Measurements from ENCODE around the gene SLC39A7.

The SLC39A7 gene

DNA sequence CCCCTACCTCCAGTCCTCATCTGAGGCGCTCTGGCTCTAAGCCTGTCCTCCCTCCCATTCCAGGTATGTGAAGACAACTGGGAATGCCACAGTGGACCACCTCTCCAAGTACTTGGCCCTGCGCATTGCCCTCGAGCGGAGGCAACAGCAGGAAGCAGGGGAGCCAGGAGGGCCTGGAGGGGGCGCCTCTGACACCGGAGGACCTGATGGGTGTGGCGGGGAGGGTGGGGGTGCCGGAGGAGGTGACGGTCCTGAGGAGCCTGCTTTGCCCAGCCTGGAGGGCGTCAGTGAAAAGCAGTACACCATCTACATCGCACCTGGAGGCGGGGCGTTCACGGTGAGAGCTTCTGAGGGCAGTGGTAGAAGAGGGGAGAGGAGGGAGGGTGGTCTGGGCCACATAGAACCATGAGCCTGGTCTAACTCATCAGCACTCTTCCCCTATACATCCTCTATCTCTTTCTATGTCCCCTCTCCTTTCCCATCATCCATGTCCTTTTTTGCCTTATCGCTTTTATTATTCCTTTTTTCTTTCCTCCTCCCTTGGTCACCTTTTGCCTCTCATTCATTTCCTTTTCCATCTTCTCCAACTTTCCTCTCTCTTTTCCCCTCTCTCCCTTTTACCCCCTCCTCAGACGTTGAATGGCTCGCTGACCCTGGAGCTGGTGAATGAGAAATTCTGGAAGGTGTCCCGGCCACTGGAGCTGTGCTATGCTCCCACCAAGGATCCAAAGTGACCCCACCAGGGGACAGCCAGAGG is 11.2 kb downstream of the SLC39A7 start:
- Histone ChIP-seq H3K36me3 (ENCODE audit: control insufficient read depth in 1 of 2, insufficient read depth in 2 of 2, low read depth in 1 of 2, low read length in 2 of 2) (peaks cover 27 to 29% of the 10 kb centered on the region in 2 experiments), H3K27me3 (ENCODE audit: control insufficient read depth in 1 of 2, insufficient read depth in 1 of 2, low read length in 2 of 2) (peaks cover 3 to 14% of the 10 kb centered on the region in 2 experiments), H2BK15ac (ENCODE audit: low read depth, poor library complexity, severe bottlenecking) (no peak overlapping the region), H2AK5ac (ENCODE audit: low read length, severe bottlenecking) (no peak overlapping the region), H2AFZ (ENCODE audit: low read depth, low read length) (no peak overlapping the region), H2BK5ac (ENCODE audit: low read depth, low read length, poor library complexity, severe bottlenecking) (no peak overlapping the region), H3K23ac (ENCODE audit: low read length in 2 of 2) (no peak overlapping the region), H3K9ac (ENCODE audit: low read length) (no peak overlapping the region), H3K4me2 (ENCODE audit: low read length, poor library complexity, severe bottlenecking) (no peak overlapping the region), H3K4me3 (ENCODE audit: insufficient read depth in 1 of 2, low read depth in 1 of 2, low read length in 2 of 2) (no peak overlapping the region), H2BK120ac (ENCODE audit: low read depth, low read length) (no peak overlapping the region), H3K9me3 (ENCODE audit: control insufficient read depth, low read length) (no peaks in the 10 kb centered on the region), H4K91ac (ENCODE audit: low read length) (no peak overlapping the region), H3K27ac (ENCODE audit: low read length, poor library complexity, severe bottlenecking) (no peak overlapping the region), H3K14ac (ENCODE audit: low read length in 2 of 2) (no peak overlapping the region), H3K79me1 (replicated peaks; ENCODE audit: low read length, poor library complexity, severe bottlenecking) (peaks cover 7% of the 10 kb centered on the region), H4K8ac (ENCODE audit: low read length) (no peak overlapping the region), H2BK12ac (ENCODE audit: low read length in 2 of 2) (no peak overlapping the region), H3K18ac (ENCODE audit: low read depth in 1 of 2, low read length in 2 of 2) (no peak overlapping the region), H3K4ac (ENCODE audit: low read depth in 1 of 2, low read length in 2 of 2) (no peak overlapping the region), H3K4me1 (ENCODE audit: control insufficient read depth, insufficient read depth, low read depth, low read length) (peaks cover 19% of the 10 kb centered on the region)
- WGBS = 86% methylated on average over 11 of the region's 18 CpGs
- DNase-seq = no peak

DNA sequence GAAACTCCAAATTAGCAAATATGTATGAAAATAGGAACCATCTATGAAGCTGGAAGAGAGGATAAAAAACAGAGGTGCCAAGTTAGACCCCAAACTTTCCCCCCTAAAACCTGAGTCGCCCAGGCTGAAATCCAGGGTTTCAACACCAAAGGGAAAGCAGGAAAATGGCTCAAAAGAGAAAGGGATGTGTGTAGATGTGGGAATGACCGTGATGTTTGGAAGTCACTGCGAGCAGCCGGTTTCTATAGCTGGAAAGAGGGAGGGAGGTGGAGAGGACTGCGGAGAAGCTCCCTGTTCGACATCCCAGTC is 12.1 kb downstream of the SLC39A7 start:
- H2BK5ac ChIP-seq (ENCODE audit: low read depth, low read length, poor library complexity, severe bottlenecking) = no peak overlapping the region
- peak overlapping the region; percentile 64 to 94 for H3K4ac ChIP-seq (ENCODE audit: low read depth in 1 of 2, low read length in 2 of 2)
- peak overlapping the region; percentile 88 for H4K91ac ChIP-seq (ENCODE audit: low read length)
- peaks cover 3 to 20% of the 10 kb centered on the region in 2 experiments for H3K27me3 ChIP-seq (ENCODE audit: control insufficient read depth in 1 of 2, insufficient read depth in 1 of 2, low read length in 2 of 2)
- H3K23ac ChIP-seq (ENCODE audit: low read length in 2 of 2) = no peak overlapping the region
- no peak overlapping the region for H2BK15ac ChIP-seq (ENCODE audit: low read depth, poor library complexity, severe bottlenecking)
- no peak overlapping the region for H2BK12ac ChIP-seq (ENCODE audit: low read length in 2 of 2)
- no peak overlapping the region for H2AFZ ChIP-seq (ENCODE audit: low read depth, low read length)
- peak overlapping the region; percentile 79 to 80 for H3K18ac ChIP-seq (ENCODE audit: low read depth in 1 of 2, low read length in 2 of 2)
- H2AK5ac ChIP-seq (ENCODE audit: low read length, severe bottlenecking) = no peak overlapping the region
- peaks cover 27 to 29% of the 10 kb centered on the region in 2 experiments for H3K36me3 ChIP-seq (ENCODE audit: control insufficient read depth in 1 of 2, insufficient read depth in 2 of 2, low read depth in 1 of 2, low read length in 2 of 2)
- peak overlapping the region; percentile 85 for H3K4me2 ChIP-seq (ENCODE audit: low read length, poor library complexity, severe bottlenecking)
- H3K79me1 ChIP-seq (replicated peaks; ENCODE audit: low read length, poor library complexity, severe bottlenecking) = peaks cover 7% of the 10 kb centered on the region
- H4K8ac ChIP-seq (ENCODE audit: low read length) = peak overlapping the region; percentile 92
- H3K14ac ChIP-seq (ENCODE audit: low read length in 2 of 2) = peak overlapping the region in 1 of 2 experiments; percentile 53
- 2% methylated on average over 4 of the region's 6 CpGs for WGBS
- H3K9ac ChIP-seq (ENCODE audit: low read length) = peak overlapping the region; percentile 89
- H3K4me3 ChIP-seq (ENCODE audit: insufficient read depth in 1 of 2, low read depth in 1 of 2, low read length in 2 of 2) = peak overlapping the region; percentile 53 to 95
- DNase-seq = no peak
- no peak overlapping the region for H3K27ac ChIP-seq (ENCODE audit: low read length, poor library complexity, severe bottlenecking)
- peaks cover 11% of the 10 kb centered on the region for H3K4me1 ChIP-seq (ENCODE audit: control insufficient read depth, insufficient read depth, low read depth, low read length)
- no peaks in the 10 kb centered on the region for H3K9me3 ChIP-seq (ENCODE audit: control insufficient read depth, low read length)
- no peak overlapping the region for H2BK120ac ChIP-seq (ENCODE audit: low read depth, low read length)

DNA sequence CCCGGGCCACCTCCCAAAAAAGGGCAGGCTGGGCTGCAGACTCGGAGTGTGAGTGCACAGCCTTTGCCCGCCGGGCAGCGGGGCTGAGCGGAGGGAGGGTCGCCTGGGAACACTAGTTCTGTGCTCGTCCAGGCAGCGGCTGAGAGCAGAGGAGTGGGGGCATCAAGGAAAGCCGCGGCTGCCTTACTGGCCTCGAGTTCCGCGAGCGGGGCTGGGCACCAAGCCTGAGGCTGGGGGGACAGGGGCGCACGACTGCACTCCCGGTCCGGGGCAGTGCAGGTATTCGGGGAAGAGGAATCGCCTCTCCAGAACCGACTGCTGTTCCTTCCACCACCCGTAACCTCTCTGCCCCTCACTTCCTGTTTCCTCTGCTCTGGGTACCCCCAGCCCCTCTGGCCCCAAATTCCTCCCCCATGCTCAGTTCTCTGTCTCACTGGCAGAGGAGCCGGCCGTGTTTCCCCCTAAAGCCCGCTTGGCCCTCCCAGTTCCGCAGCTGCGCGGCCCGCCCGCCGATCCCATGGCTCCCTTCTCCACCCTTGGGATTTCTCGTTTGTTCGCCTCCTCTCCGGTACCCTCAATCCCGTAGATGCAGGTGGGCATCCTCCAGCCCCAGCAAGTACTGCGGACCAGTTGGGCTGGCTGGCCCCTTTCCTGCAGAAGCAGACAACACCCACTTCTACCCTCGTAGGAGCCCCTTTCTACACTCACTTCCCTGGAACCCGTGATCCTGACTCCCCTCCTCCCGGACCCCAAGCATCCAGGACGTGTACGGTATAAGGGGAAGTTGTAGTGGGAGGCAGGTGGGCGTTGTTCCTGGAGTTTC is 12.7 kb downstream of the SLC39A7 start:
- peak overlapping the region in 1 of 2 experiments; percentile 33 for H2BK12ac ChIP-seq (ENCODE audit: low read length in 2 of 2)
- H4K8ac ChIP-seq (ENCODE audit: low read length) = peak overlapping the region; percentile 92
- H3K9me3 ChIP-seq (ENCODE audit: control insufficient read depth, low read length) = no peaks in the 10 kb centered on the region
- WGBS = 1% methylated on average over 40 of the region's 43 CpGs
- H2BK120ac ChIP-seq (ENCODE audit: low read depth, low read length) = no peak overlapping the region
- H3K18ac ChIP-seq (ENCODE audit: low read depth in 1 of 2, low read length in 2 of 2) = peak overlapping the region; percentile 79 to 80
- peak; percentile 34 for DNase-seq
- no peak overlapping the region for H2AK5ac ChIP-seq (ENCODE audit: low read length, severe bottlenecking)
- H3K4me1 ChIP-seq (ENCODE audit: control insufficient read depth, insufficient read depth, low read depth, low read length) = peaks cover 11% of the 10 kb centered on the region
- H3K27ac ChIP-seq (ENCODE audit: low read length, poor library complexity, severe bottlenecking) = no peak overlapping the region
- peak overlapping the region; percentile 85 for H3K4me2 ChIP-seq (ENCODE audit: low read length, poor library complexity, severe bottlenecking)
- H3K36me3 ChIP-seq (ENCODE audit: control insufficient read depth in 1 of 2, insufficient read depth in 2 of 2, low read depth in 1 of 2, low read length in 2 of 2) = peaks cover 27 to 29% of the 10 kb centered on the region in 2 experiments
- peaks cover 5% of the 10 kb centered on the region for H3K79me1 ChIP-seq (replicated peaks; ENCODE audit: low read length, poor library complexity, severe bottlenecking)
- H2AFZ ChIP-seq (ENCODE audit: low read depth, low read length) = no peak overlapping the region
- H2BK5ac ChIP-seq (ENCODE audit: low read depth, low read length, poor library complexity, severe bottlenecking) = no peak overlapping the region
- H3K9ac ChIP-seq (ENCODE audit: low read length) = peak overlapping the region; percentile 89
- peak overlapping the region; percentile 53 to 95 for H3K4me3 ChIP-seq (ENCODE audit: insufficient read depth in 1 of 2, low read depth in 1 of 2, low read length in 2 of 2)
- H2BK15ac ChIP-seq (ENCODE audit: low read depth, poor library complexity, severe bottlenecking) = no peak overlapping the region
- H3K4ac ChIP-seq (ENCODE audit: low read depth in 1 of 2, low read length in 2 of 2) = peak overlapping the region; percentile 64 to 94
- peak overlapping the region in 1 of 2 experiments; percentile 53 for H3K14ac ChIP-seq (ENCODE audit: low read length in 2 of 2)
- peaks cover 7 to 25% of the 10 kb centered on the region in 2 experiments for H3K27me3 ChIP-seq (ENCODE audit: control insufficient read depth in 1 of 2, insufficient read depth in 1 of 2, low read length in 2 of 2)
- peak overlapping the region in 1 of 2 experiments; percentile 15 for H3K23ac ChIP-seq (ENCODE audit: low read length in 2 of 2)
- H4K91ac ChIP-seq (ENCODE audit: low read length) = peak overlapping the region; percentile 88

DNA sequence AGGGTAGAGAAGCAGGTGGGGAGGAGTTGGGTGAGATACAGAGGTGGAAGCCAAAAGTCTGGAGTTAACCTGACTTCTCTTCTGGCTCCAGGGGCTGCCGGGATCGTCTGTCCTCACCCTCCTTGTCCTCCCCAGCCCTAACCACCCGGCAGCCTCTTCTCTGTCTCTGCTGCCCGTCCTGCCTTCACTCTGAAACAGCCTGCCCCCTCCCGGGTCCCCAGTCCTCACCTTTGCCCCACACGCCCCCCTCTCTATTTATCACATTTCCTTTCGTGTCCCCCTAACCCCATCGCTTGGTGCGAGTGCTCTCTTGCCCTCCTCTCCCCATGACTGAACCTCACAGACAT is 13.3 kb downstream of the SLC39A7 start:
- peak overlapping the region; percentile 89 for H3K9ac ChIP-seq (ENCODE audit: low read length)
- H3K4me2 ChIP-seq (ENCODE audit: low read length, poor library complexity, severe bottlenecking) = peak overlapping the region; percentile 85
- H4K91ac ChIP-seq (ENCODE audit: low read length) = no peak overlapping the region
- peaks cover 5% of the 10 kb centered on the region for H3K79me1 ChIP-seq (replicated peaks; ENCODE audit: low read length, poor library complexity, severe bottlenecking)
- peak overlapping the region in 1 of 2 experiments; percentile 95 for H3K4me3 ChIP-seq (ENCODE audit: insufficient read depth in 1 of 2, low read depth in 1 of 2, low read length in 2 of 2)
- H3K27me3 ChIP-seq (ENCODE audit: control insufficient read depth in 1 of 2, insufficient read depth in 1 of 2, low read length in 2 of 2) = peaks cover 7 to 28% of the 10 kb centered on the region in 2 experiments
- no peak for DNase-seq
- H3K9me3 ChIP-seq (ENCODE audit: control insufficient read depth, low read length) = no peaks in the 10 kb centered on the region
- H2BK120ac ChIP-seq (ENCODE audit: low read depth, low read length) = no peak overlapping the region
- H2AK5ac ChIP-seq (ENCODE audit: low read length, severe bottlenecking) = no peak overlapping the region
- H3K14ac ChIP-seq (ENCODE audit: low read length in 2 of 2) = no peak overlapping the region
- peak overlapping the region; percentile 31 for H2BK15ac ChIP-seq (ENCODE audit: low read depth, poor library complexity, severe bottlenecking)
- peak overlapping the region; percentile 92 for H4K8ac ChIP-seq (ENCODE audit: low read length)
- H3K23ac ChIP-seq (ENCODE audit: low read length in 2 of 2) = no peak overlapping the region
- no peak overlapping the region for H2AFZ ChIP-seq (ENCODE audit: low read depth, low read length)
- peak overlapping the region in 1 of 2 experiments; percentile 7 for H3K4ac ChIP-seq (ENCODE audit: low read depth in 1 of 2, low read length in 2 of 2)
- peak overlapping the region in 1 of 2 experiments; percentile 14 for H3K18ac ChIP-seq (ENCODE audit: low read depth in 1 of 2, low read length in 2 of 2)
- 41% methylated on average over 9 of the region's 9 CpGs for WGBS
- H3K27ac ChIP-seq (ENCODE audit: low read length, poor library complexity, severe bottlenecking) = no peak overlapping the region
- no peak overlapping the region for H2BK5ac ChIP-seq (ENCODE audit: low read depth, low read length, poor library complexity, severe bottlenecking)
- H3K36me3 ChIP-seq (ENCODE audit: control insufficient read depth in 1 of 2, insufficient read depth in 2 of 2, low read depth in 1 of 2, low read length in 2 of 2) = peaks cover 27 to 29% of the 10 kb centered on the region in 2 experiments
- peaks cover 11% of the 10 kb centered on the region for H3K4me1 ChIP-seq (ENCODE audit: control insufficient read depth, insufficient read depth, low read depth, low read length)
- H2BK12ac ChIP-seq (ENCODE audit: low read length in 2 of 2) = no peak overlapping the region
